Measurements from ENCODE around the gene KAZALD1. TPM values are rescaled to one million over a fixed set of nuclear protein-coding genes. Genes with fewer than 3 reads are reported as not detected.

KAZALD1 gene
- total RNA-seq, 1 experiment from 2014 or later = 24.9 TPM

DNA sequence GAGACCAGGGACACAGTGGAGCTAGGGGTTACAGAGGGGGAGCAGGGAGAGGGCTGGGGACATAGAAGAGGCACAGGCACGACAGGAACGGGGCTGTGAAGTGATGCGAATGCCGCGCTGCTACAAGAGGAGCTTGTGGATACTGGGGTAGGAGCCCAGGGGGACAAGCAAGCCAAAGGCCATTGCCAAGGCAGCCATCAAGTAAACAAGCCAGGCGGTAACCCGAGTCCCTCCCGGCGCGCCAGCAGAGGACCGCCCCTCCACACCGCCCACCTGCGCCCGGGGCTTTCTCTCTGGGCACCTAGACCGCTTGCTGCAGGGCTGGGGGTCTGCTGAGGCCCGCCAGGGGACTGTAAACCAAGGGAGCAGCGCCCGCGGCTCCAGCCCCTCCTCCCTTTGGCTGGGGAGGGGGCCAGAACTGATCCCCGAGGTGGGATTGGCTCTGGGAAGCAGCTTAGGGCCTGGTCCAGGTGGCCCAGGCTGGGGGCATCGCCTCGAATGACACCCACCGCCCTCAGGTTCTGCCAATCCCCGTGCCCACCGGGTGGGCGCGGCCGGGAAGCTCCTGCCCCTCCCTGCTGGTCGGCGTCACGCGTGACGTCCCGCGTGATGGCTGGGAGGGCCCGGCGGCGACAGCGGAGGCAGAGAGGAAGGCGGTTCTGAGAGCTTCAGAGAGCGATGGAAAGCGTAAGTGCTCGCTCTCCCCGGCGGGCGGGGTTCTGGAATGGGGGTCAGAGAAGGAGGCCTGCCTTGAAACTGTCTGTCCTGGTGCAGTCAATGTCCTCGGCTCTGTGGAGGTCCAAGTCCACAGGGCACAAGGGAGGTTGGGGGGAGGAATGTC is 29.8 kb upstream of the KAZALD1 start:
- H3F3A ChIP-seq (ENCODE audit: low read length, unreplicated experiment) = no peaks in the 10 kb centered on the region
- peaks cover 8% of the 10 kb centered on the region for H3K4me1 ChIP-seq (ENCODE audit: insufficient read depth, low read length)
- ATAC-seq (peak; percentile 40), DNase-seq (peak; percentile 48)
- ChIA-PET POLR2A (ENCODE audit: unreplicated experiment) (interaction anchor here (0.6 to 0.7 kb wide), 2 partner anchors 11 to 1304 kb away, joined by 3 to 6 read pairs; no protein-coding TSS in a partner anchor), CTCF (interaction anchor here (0.5 kb wide), 1 partner anchor 537 kb away, joined by 3 read pairs; no protein-coding TSS in a partner anchor)
- TF ChIP-seq, protein P1, sequence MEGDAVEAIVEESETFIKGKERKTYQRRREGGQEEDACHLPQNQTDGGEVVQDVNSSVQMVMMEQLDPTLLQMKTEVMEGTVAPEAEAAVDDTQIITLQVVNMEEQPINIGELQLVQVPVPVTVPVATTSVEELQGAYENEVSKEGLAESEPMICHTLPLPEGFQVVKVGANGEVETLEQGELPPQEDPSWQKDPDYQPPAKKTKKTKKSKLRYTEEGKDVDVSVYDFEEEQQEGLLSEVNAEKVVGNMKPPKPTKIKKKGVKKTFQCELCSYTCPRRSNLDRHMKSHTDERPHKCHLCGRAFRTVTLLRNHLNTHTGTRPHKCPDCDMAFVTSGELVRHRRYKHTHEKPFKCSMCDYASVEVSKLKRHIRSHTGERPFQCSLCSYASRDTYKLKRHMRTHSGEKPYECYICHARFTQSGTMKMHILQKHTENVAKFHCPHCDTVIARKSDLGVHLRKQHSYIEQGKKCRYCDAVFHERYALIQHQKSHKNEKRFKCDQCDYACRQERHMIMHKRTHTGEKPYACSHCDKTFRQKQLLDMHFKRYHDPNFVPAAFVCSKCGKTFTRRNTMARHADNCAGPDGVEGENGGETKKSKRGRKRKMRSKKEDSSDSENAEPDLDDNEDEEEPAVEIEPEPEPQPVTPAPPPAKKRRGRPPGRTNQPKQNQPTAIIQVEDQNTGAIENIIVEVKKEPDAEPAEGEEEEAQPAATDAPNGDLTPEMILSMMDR (conservative IDR thresholded peaks at IDR 0.05; ENCODE audit: low read depth, low read length) = no peak
- TF ChIP-seq EZH2phosphoT487 (IDR thresholded peaks at IDR 0.05; ENCODE audit: borderline replicate concordance, low read length) (no peak), EZH2 (IDR thresholded peaks at IDR 0.05; ENCODE audit: low read length, unreplicated experiment) (no peak)
- H3K36me3 ChIP-seq (ENCODE audit: low read depth, low read length) = peaks cover 5% of the 10 kb centered on the region; the same call in 1 of the 2 replicates
- BruUV-seq (replicated peaks) = no TSS peak
- peak overlapping the region; percentile 80 for H2AFZ ChIP-seq (ENCODE audit: low read length)
- no peaks in the 10 kb centered on the region for H3K27me3 ChIP-seq (ENCODE audit: low read length)
- no peaks in the 10 kb centered on the region for H4K20me1 ChIP-seq (ENCODE audit: low read length)
- H3K4me3 ChIP-seq (ENCODE audit: low read length) = peak overlapping the region; percentile 83
- peaks cover 16% of the 10 kb centered on the region for H3K79me2 ChIP-seq (ENCODE audit: low read length)
- H3K9ac ChIP-seq (ENCODE audit: low read length) = peak overlapping the region; percentile 85
- no peaks in the 10 kb centered on the region for H3K9me2 ChIP-seq (replicated peaks; ENCODE audit: low read length)
- intact Hi-C loops (cut with micrococcal nuclease) = no loop called here
- H3K9me3 ChIP-seq (ENCODE audit: low read length) = no peaks in the 10 kb centered on the region
- peak overlapping the region; percentile 96 for H3K4me2 ChIP-seq (ENCODE audit: low read length)
- peak overlapping the region; percentile 95 for H3K27ac ChIP-seq (ENCODE audit: low read length)

DNA sequence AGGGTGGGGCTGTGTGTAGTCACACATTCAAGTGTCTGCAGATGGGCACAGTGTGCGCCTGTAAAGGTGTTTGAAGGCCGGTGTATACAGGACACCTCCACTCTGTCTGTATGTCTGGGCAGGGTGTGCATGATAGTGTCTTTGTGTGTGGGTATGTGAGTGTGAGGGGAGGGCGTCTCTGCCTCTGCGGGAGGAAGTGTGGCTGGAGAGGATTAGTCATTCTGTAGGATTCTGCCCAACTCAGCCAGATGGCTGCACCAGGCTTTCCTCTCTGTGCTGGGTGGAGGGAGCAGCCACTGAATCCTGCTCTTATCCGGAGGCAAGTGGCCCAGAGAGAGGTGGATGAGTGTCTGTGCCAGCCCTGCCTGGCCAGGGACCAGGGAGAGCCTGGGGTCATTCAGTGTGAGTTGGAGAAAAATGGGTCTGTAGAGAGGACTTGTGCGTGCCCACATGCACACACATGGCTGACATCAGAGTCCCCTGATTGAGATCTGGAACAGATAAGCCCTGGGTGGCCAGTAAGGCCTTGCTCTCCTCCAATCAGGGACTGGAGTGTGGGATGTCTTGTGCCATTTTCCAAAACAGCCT is 29.1 kb upstream of the KAZALD1 start:
- peak; percentile 64 for ATAC-seq
- BruUV-seq (replicated peaks) = TSS peak; percentile 32
- Histone ChIP-seq H3K27ac (ENCODE audit: low read length) (peak overlapping the region; percentile 95), H3K9me3 (ENCODE audit: low read length) (no peaks in the 10 kb centered on the region), H3K27me3 (ENCODE audit: low read length) (no peaks in the 10 kb centered on the region), H3K4me3 (ENCODE audit: low read length) (peak overlapping the region; percentile 83), H3K4me1 (ENCODE audit: insufficient read depth, low read length) (peaks cover 8% of the 10 kb centered on the region), H3K79me2 (ENCODE audit: low read length) (peaks cover 16% of the 10 kb centered on the region), H4K20me1 (ENCODE audit: low read length) (no peaks in the 10 kb centered on the region), H3F3A (ENCODE audit: low read length, unreplicated experiment) (no peaks in the 10 kb centered on the region), H3K4me2 (ENCODE audit: low read length) (peak overlapping the region; percentile 96), H3K36me3 (ENCODE audit: low read depth, low read length) (peaks cover 8% of the 10 kb centered on the region; the same call in 1 of the 2 replicates), H2AFZ (ENCODE audit: low read length) (peak overlapping the region; percentile 80), H3K9me2 (replicated peaks; ENCODE audit: low read length) (no peaks in the 10 kb centered on the region), H3K9ac (ENCODE audit: low read length) (peak overlapping the region; percentile 85)
- no peak for TF ChIP-seq EZH2 (IDR thresholded peaks at IDR 0.05; ENCODE audit: low read length, unreplicated experiment)
- TF ChIP-seq, protein P1 (conservative IDR thresholded peaks at IDR 0.05; ENCODE audit: low read depth, low read length) = no peak
- intact Hi-C loops (cut with micrococcal nuclease) = no loop called here
- peak; percentile 77 for DNase-seq
- ChIA-PET POLR2A (ENCODE audit: unreplicated experiment) (no interaction called here), CTCF (no interaction called here)
